ENCODE measurements around the gene TENM3.

DNA sequence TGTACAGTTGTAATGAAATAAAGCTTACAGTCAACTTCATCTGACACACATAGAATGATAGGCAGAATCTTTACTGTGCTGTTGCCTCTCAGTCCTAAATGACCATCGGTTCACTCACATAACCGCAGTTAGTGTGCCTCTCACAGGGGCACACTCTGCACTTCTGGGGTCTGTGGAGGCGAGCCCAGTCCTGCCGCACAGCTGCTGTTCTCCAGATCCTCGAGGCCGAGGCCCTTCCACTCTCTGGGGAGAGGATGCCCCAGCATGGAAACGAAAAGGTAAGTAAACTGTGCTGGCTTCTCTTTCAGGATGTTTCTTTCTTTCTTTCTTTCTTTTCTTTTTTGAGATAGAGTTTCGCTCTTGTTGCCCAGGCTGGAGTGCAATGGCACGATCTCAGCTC lies 586.0 kb downstream of the TENM3 start:
- TF ChIP-seq CTCF (IDR thresholded peaks at IDR 0.05), result no peak
- TF ChIP-seq RELA (CRISPR knock-in tag; IDR thresholded peaks at IDR 0.05; ENCODE audit: borderline replicate concordance), result no peak
- TF ChIP-seq FOXP4 (CRISPR knock-in tag; IDR thresholded peaks at IDR 0.05), result no peak
- TF ChIP-seq TP53 (CRISPR knock-in tag; IDR thresholded peaks at IDR 0.05), result no peak
